Measurements from ENCODE around the gene ANKRD9. TPM values are rescaled to one million over a fixed set of nuclear protein-coding genes. Genes with fewer than 3 reads are reported as not detected.

Gene ANKRD9
- polyA plus RNA-seq, 1 donor, result 33.3 TPM

Other genes starting within 250 kb of the ANKRD9 start
- gene MOK, start 204.6 kb downstream of the ANKRD9 start, polyA plus RNA-seq, result 16.5 TPM
- 18.4 TPM for gene ZNF839, start 190.0 kb downstream of the ANKRD9 start, polyA plus RNA-seq
- 33.4 TPM for gene CINP, start 146.9 kb downstream of the ANKRD9 start, polyA plus RNA-seq
- 10.6 TPM for gene TECPR2, start 146.8 kb downstream of the ANKRD9 start, polyA plus RNA-seq
- gene RCOR1, start 82.9 kb upstream of the ANKRD9 start, polyA plus RNA-seq, result 24.2 TPM